Measurements from ENCODE around the gene LY6G6C.

DNA sequence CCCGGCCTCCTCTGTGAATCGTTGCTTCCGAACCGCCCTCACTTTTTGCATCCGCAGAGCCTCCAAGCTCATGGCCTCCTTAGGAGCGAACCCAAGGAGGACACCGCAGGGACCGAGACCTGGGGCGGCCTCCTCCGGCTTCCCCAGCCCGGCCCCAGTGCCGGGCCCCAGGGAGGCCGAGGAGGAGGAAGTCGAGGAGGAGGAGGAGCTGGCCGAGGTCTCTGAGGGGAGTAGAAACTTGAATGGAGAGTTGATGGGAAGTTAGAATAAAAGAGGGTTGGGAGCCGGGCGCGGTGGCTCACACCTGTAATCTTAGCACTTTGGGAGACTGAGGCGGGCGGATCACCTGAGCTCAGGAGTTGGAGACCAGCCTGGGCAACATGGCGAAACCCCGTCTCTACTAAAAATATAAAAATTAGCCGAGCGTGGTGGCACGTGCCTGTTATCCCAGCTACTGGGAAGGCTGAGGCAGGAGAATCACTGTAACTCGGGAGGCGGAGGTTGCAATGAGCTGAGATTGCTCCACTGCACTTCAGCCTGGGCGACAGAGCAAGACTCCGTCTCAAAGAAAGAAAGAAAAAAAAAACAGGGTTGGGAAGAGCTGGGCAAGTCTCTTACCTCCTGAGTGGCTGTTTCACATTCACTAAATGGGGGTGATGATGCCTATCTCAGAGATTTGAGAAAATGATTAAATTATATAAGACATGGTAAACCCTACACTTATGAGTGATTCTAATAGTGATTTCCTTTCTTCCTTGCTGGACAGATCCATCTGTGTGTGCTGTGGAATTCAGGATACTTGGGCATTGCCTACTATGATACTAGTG, 19.1 kb upstream of the LY6G6C start:
- no peak for TF ChIP-seq GATA2 (IDR thresholded peaks at IDR 0.05; ENCODE audit: low read depth, low read length)
- no peak for TF ChIP-seq GATA3 (IDR thresholded peaks at IDR 0.05; ENCODE audit: low read depth, low read length)

All from SH-SY5Y (cell line).